ENCODE data around the gene ZNRF3.
A peak's percentile ranks its signal among the peaks of the same experiment; 100 is the strongest.

ZNRF3 gene

DNA sequence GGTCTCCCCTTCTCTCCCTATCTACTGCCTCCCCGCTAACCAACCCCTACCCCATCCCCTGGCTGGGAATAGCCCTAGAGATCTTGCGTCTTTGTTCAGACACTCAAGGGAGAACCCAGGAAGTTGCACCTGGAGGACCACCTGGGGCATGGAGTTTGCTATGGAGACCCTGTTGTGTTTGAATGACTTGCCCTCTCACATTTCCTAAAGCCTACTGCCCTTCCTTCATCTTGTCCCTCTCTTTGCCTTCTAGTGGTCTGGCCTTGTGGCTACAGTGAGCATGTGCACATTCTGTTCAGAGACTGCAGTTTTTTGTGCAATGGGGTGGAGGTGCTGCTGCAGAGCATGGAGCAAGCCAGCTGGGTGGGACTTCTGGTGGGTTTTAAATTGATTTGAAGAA lies 42.5 kb downstream of the ZNRF3 start:
- TF ChIP-seq POLR2AphosphoS5 (IDR thresholded peaks at IDR 0.05; ENCODE audit: low read depth, low read length) = no peak
- no peak for TF ChIP-seq TAF1 (IDR thresholded peaks at IDR 0.05; ENCODE audit: low read depth, low read length)
- no peak for TF ChIP-seq SPI1 (IDR thresholded peaks at IDR 0.05; ENCODE audit: low read depth, low read length)
- no peak for TF ChIP-seq PAX5 (IDR thresholded peaks at IDR 0.05; ENCODE audit: insufficient read depth, low read length, severe bottlenecking)
- no peak for FAIRE-seq
- DNase-seq (ENCODE audit: insufficient read length, low spot score) = no peak

DNA sequence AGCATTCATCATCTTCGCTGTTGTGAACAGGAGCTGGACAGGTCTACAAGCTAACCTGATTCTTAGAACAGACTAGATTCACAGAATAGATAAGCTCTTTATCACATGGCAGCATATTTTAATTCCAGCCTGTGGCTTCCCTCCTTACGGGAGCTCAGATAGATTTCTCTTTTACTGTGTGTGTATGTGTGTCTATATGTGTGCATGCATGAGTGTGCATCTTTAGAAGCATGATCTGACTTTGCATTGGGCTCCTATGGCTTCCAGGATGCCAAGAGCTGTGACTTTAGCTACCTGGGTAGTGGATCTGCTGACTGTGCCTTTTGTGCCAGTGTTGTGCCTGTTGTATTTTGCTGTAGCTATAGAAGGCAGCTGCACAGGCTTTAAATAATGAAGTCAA lies 44.3 kb downstream of the ZNRF3 start:
- TF ChIP-seq POU2F2 (IDR thresholded peaks at IDR 0.05; ENCODE audit: low read depth, low read length) = no peak
- no peak for TF ChIP-seq TAF1 (IDR thresholded peaks at IDR 0.05; ENCODE audit: low read depth, low read length)
- no peak for TF ChIP-seq POLR2A (IDR thresholded peaks at IDR 0.05; ENCODE audit: low read depth, low read length)
- TF ChIP-seq SPI1 (IDR thresholded peaks at IDR 0.05; ENCODE audit: low read depth, low read length) = no peak
- TF ChIP-seq POLR2AphosphoS5 (IDR thresholded peaks at IDR 0.05; ENCODE audit: low read depth, low read length) = no peak
- no peak for TF ChIP-seq PAX5 (IDR thresholded peaks at IDR 0.05; ENCODE audit: insufficient read depth, low read length, severe bottlenecking)
- no peak for DNase-seq (ENCODE audit: insufficient read length, low spot score)
- FAIRE-seq = no peak

DNA sequence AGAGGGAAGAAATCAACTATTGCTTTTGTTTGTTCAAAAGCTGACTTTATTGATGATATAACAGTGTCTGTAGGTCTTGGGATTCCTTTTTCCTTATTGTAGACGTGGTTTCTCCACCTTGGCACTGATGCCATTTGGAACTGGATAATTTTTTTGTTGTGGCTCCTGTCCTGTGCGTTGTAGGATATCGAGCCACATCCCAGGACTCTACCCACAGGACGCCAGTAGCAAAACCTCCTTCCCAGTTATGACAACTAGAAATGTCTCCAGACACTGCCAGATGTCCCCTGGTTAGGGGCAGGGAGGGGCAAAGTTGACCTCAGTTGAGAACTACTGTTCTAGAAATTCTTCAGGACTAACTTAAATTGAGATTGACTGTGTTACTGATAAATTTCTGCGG lies 45.8 kb downstream of the ZNRF3 start:
- no peak for DNase-seq (ENCODE audit: insufficient read length, low spot score)
- TF ChIP-seq SPI1 (IDR thresholded peaks at IDR 0.05; ENCODE audit: low read depth, low read length) (no peak), POU2F2 (IDR thresholded peaks at IDR 0.05; ENCODE audit: low read depth, low read length) (no peak), PAX5 (IDR thresholded peaks at IDR 0.05; ENCODE audit: insufficient read depth, low read length, severe bottlenecking) (no peak), TAF1 (IDR thresholded peaks at IDR 0.05; ENCODE audit: low read depth, low read length) (no peak), POLR2A (IDR thresholded peaks at IDR 0.05; ENCODE audit: low read depth, low read length) (no peak), POLR2AphosphoS5 (IDR thresholded peaks at IDR 0.05; ENCODE audit: low read depth, low read length) (no peak)
- FAIRE-seq = no peak

DNA sequence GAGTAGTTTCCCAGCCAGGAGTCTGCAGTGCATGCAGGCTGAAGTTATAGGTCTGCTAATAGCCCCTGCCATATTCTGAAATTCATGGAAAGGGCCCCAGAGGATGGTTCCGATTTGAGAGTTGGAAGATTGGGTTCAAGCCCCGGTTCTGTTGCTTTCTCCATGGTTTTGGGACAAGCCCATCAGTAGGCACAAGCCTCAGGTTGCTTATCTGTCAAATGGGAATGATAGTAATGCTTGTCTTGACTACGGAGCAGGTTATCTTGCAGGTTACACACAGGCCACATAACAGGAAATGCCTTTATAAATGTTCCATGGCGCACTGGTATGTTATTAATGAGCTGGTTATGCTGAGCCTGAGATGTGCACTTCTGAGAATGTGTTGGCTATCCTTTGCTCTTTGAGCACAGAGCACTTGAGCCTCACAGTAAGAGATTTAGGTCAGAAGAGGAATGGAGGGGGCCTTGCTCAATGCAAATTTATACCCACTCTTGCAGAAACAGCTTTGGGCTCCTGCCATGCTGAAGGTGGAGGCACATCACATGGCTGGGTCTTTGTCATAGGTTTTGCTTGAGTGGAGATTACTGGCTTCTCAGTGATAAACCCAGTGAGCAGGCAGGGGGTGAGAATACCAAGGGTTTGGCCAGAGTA lies 47.1 kb downstream of the ZNRF3 start:
- FAIRE-seq (no peak), DNase-seq (ENCODE audit: insufficient read length, low spot score) (no peak)
- TF ChIP-seq SPI1 (IDR thresholded peaks at IDR 0.05; ENCODE audit: low read depth, low read length) = no peak
- no peak for TF ChIP-seq POLR2AphosphoS5 (IDR thresholded peaks at IDR 0.05; ENCODE audit: low read depth, low read length)
- TF ChIP-seq POLR2A (IDR thresholded peaks at IDR 0.05; ENCODE audit: low read depth, low read length) = no peak
- TF ChIP-seq TAF1 (IDR thresholded peaks at IDR 0.05; ENCODE audit: low read depth, low read length) = no peak

DNA sequence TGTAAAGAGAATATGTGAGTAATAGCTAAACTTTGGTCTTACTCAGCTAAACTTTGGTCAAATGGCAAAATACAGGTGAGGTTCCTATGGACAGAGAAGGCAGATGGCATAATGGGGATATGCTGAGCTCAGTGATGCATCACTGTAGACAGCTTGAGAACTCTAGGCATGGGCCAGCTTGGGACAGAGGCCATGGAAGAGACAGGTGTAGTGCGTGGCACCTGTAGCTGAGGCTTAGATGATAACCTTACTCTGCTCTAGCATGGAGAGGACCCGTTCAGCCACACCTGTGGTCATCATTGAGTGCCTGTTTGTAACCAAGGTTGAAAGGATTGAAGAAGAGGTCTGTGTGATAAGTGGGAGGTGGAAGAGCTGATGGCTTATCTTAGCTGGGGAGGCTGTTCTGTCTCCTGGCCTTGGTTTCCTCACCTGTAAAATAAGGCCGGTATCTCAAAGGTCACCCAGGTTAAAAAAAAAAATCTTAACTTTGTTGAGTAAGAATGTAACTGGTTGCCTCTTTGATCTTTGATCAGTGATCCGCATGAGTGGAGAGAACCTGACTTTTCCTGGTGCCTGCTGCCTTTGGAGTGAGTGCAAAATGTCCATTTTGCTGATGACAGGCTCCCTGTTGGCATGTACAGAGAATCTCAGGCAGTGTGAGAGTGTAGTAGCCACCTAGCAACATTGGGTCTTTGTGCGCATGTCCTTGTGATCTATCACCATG lies 48.6 kb downstream of the ZNRF3 start:
- no peak for DNase-seq (ENCODE audit: insufficient read length, low spot score)

DNA sequence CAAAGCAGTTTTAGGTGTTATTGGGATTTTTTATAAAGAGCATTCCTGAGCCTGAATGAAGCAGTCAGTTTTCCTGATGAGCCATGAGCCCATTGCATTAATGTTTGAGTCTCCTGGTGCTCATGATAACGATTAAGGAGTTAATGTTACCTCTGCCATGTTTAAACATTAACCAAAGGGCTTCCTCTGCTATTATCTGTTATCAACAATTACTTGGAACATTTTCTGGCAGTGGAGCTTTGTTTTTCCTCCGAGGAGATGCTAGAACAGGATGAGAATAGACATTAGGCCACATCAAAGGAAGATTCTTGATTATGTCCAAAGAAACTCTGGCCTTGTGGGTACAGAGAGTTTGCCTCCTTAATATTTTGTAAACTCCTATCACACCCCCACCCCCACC lies 49.9 kb downstream of the ZNRF3 start:
- DNase-seq (ENCODE audit: insufficient read length, low spot score) = no peak
- no peak for TF ChIP-seq POLR2AphosphoS5 (IDR thresholded peaks at IDR 0.05; ENCODE audit: low read depth, low read length)
- no peak for TF ChIP-seq PAX5 (IDR thresholded peaks at IDR 0.05; ENCODE audit: insufficient read depth, low read length, severe bottlenecking)
- TF ChIP-seq SPI1 (IDR thresholded peaks at IDR 0.05; ENCODE audit: low read depth, low read length) = no peak
- no peak for TF ChIP-seq TAF1 (IDR thresholded peaks at IDR 0.05; ENCODE audit: low read depth, low read length)
- no peak for TF ChIP-seq POLR2A (IDR thresholded peaks at IDR 0.05; ENCODE audit: low read depth, low read length)
- no peak for TF ChIP-seq POU2F2 (IDR thresholded peaks at IDR 0.05; ENCODE audit: low read depth, low read length)
- no peak for FAIRE-seq

More for the DNA sequence above, 48.6 kb downstream of the ZNRF3 start:
- peak; percentile 55 for FAIRE-seq
- TF ChIP-seq SPI1 (IDR thresholded peaks at IDR 0.05; ENCODE audit: low read depth, low read length) = no peak
- no peak for TF ChIP-seq POLR2A (IDR thresholded peaks at IDR 0.05; ENCODE audit: low read depth, low read length)
- no peak for TF ChIP-seq POLR2AphosphoS5 (IDR thresholded peaks at IDR 0.05; ENCODE audit: low read depth, low read length)

DNA sequence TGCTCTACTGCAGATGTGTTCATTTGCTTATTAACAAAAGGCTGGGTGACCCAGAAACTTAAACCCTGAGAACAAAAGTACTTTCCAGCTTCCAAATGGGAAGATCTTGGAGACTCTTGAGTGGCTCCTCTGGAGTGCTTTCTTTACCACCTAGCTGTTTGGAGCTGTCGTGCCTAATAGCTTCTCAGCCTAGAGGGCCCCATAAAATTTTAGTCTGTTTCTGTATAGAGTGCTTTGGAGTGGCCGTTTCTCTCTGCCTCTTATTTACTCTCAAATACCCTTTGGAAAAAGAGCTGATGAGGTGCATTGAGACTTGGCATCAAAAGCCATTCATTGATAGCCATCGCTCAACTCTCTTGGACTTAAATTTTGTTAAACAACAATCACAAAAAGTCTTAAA lies 50.7 kb downstream of the ZNRF3 start:
- no peak for DNase-seq (ENCODE audit: insufficient read length, low spot score)
- no peak for FAIRE-seq
- TF ChIP-seq POLR2AphosphoS5 (IDR thresholded peaks at IDR 0.05; ENCODE audit: low read depth, low read length) = no peak
- TF ChIP-seq PAX5 (IDR thresholded peaks at IDR 0.05; ENCODE audit: insufficient read depth, low read length, severe bottlenecking) = no peak
- TF ChIP-seq SPI1 (IDR thresholded peaks at IDR 0.05; ENCODE audit: low read depth, low read length) = no peak
- no peak for TF ChIP-seq TAF1 (IDR thresholded peaks at IDR 0.05; ENCODE audit: low read depth, low read length)
- no peak for TF ChIP-seq POU2F2 (IDR thresholded peaks at IDR 0.05; ENCODE audit: low read depth, low read length)
- TF ChIP-seq POLR2A (IDR thresholded peaks at IDR 0.05; ENCODE audit: low read depth, low read length) = no peak

DNA sequence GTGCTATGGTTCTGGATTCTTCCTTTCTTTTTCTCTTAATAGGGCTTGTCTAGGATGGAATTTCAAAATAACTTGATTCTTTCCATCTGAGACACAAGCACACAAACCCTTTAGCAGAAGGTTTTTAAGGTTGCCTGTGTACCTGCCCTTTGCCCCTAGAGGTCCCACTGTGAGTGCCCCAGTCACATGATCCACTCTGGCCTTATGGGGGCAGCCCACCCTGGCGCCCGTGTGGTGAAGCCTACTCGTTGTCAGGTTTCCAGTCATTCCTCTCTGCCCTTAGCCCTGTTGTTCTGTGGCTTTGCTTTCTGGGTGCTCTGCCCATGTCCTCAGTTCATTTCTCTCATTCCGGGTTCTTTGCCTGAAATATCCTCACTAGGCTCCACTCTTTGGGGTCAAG lies 51.8 kb downstream of the ZNRF3 start:
- TF ChIP-seq SPI1 (IDR thresholded peaks at IDR 0.05; ENCODE audit: low read depth, low read length) = no peak
- no peak for TF ChIP-seq TAF1 (IDR thresholded peaks at IDR 0.05; ENCODE audit: low read depth, low read length)
- no peak for TF ChIP-seq POU2F2 (IDR thresholded peaks at IDR 0.05; ENCODE audit: low read depth, low read length)
- no peak for TF ChIP-seq POLR2AphosphoS5 (IDR thresholded peaks at IDR 0.05; ENCODE audit: low read depth, low read length)
- no peak for TF ChIP-seq POLR2A (IDR thresholded peaks at IDR 0.05; ENCODE audit: low read depth, low read length)
- TF ChIP-seq PAX5 (IDR thresholded peaks at IDR 0.05; ENCODE audit: insufficient read depth, low read length, severe bottlenecking) = no peak
- FAIRE-seq (no peak), DNase-seq (ENCODE audit: insufficient read length, low spot score) (no peak)

DNA sequence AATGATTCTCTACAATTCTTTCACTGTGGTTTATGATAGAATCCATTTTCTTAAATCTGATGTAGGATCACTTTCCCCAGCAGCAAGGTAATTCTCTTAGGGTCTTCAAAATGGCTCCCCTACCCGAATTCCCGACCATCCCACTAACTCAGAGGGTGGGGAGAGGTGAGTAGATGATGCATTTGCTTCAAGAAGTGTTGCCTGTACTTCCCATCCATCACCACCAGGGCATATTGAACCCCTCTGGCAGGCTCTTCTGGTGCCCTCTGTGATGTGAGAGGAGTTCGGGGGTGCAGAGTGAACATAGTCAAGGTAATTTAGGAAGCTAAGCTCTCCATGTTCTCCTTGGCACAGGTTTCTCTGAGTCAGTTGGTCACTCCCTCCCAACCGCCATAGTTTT lies 52.3 kb downstream of the ZNRF3 start:
- TF ChIP-seq TAF1 (IDR thresholded peaks at IDR 0.05; ENCODE audit: low read depth, low read length) (no peak), POU2F2 (IDR thresholded peaks at IDR 0.05; ENCODE audit: low read depth, low read length) (no peak)
- DNase-seq (ENCODE audit: insufficient read length, low spot score) (no peak), FAIRE-seq (no peak)

DNA sequence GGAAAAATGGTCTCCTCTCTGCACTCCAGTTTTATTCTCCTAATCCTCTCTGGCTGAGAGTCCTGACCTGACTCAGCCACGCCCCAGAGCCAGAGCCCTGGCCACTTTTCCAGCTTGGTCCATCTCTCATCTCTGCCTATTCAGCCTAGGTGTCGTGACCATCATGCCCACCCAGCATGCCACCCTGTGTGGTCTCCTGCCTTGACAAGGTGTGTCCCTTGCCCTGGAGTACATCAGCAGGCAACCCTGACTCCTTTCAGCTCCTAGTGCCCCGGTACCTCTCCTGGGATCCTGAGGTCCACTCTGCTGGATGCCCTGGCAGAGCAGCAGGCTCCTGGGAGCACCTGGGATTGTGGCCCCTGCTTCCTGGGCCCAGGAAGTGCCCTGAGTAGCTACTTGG lies 52.8 kb downstream of the ZNRF3 start:
- no peak for TF ChIP-seq PAX5 (IDR thresholded peaks at IDR 0.05; ENCODE audit: insufficient read depth, low read length, severe bottlenecking)
- no peak for TF ChIP-seq POLR2AphosphoS5 (IDR thresholded peaks at IDR 0.05; ENCODE audit: low read depth, low read length)
- no peak for TF ChIP-seq POLR2A (IDR thresholded peaks at IDR 0.05; ENCODE audit: low read depth, low read length)
- TF ChIP-seq SPI1 (IDR thresholded peaks at IDR 0.05; ENCODE audit: low read depth, low read length) = no peak
- TF ChIP-seq TAF1 (IDR thresholded peaks at IDR 0.05; ENCODE audit: low read depth, low read length) = no peak
- TF ChIP-seq POU2F2 (IDR thresholded peaks at IDR 0.05; ENCODE audit: low read depth, low read length) = no peak
- DNase-seq (ENCODE audit: insufficient read length, low spot score) (no peak), FAIRE-seq (no peak)
